ENCODE results near the gene IL31RA. TPM values are rescaled to one million over a fixed set of nuclear protein-coding genes. Genes with fewer than 3 reads are reported as not detected.
A peak's percentile ranks its signal among the peaks of the same experiment; 100 is the strongest.

The IL31RA gene
- total and polyA plus RNA-seq, 2 of the 13 experiments (the other 11 are each of a cell fraction or from before 2014, with no cell fraction given), result not detected

DNA sequence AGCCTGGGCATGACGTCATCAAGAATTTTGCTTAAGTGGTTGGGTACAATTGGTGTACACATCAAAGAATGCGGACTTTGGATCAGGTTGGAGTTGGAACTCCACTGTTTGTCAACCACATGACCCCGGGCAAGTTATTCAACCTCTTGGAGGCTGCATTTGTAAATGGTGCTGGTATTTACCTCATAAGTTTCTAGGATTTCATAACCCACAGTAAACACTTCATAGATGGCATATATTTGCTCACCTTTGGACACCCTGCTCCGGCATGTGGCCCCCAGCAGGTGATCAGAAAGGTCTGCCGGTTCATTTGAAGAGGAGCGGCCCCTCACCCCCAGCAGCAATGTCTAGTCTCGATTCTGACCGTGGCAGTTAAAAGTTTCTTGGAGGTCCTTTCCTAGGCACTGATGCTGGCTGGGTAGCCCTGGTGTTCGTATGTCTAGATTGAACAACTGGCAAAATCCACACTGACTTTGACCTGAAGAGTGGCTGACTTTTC, 83.0 kb downstream of the IL31RA start (continued):
- TF ChIP-seq SRSF9 (IDR thresholded peaks at IDR 0.05; ENCODE audit: borderline replicate concordance, insufficient read depth, low read depth, low read length, poor library complexity, severe bottlenecking) (no peak), ZNF263 (CRISPR knock-in tag; IDR thresholded peaks at IDR 0.05) (no peak), GZF1 (CRISPR knock-in tag; IDR thresholded peaks at IDR 0.05) (peak; percentile 59; the same call in 1 of the 2 replicates), MED13 (CRISPR knock-in tag; IDR thresholded peaks at IDR 0.05) (peak; percentile 86), ZSCAN25 (CRISPR knock-in tag; IDR thresholded peaks at IDR 0.05) (peak; percentile 76; the same call in 1 of the 2 replicates), HNRNPK (IDR thresholded peaks at IDR 0.05; ENCODE audit: low read depth, low read length, poor library complexity, severe bottlenecking) (no peak), ZNF510 (CRISPR knock-in tag; IDR thresholded peaks at IDR 0.05; ENCODE audit: low read depth) (peak; percentile 87; the same call in 1 of the 2 replicates), CREM (IDR thresholded peaks at IDR 0.05) (peak; percentile 97), CREM (CRISPR knock-in tag; IDR thresholded peaks at IDR 0.05) (no peak), MAFK (conservative IDR thresholded peaks at IDR 0.05 in 1 of 2, IDR thresholded peaks at IDR 0.05 in 1 of 2; ENCODE audit: low read length in 2 of 2) (no peak; a peak in 1 of 4 replicates), ZSCAN29 (CRISPR knock-in tag; conservative IDR thresholded peaks at IDR 0.05) (peak; percentile 71), ZNF562 (CRISPR knock-in tag; IDR thresholded peaks at IDR 0.05; ENCODE audit: borderline replicate concordance) (no peak), GATA4 (IDR thresholded peaks at IDR 0.05; ENCODE audit: borderline replicate concordance, low read depth) (peak; percentile 84; the same call in 1 of the 2 replicates), MBD4 (IDR thresholded peaks at IDR 0.05; ENCODE audit: borderline replicate concordance, low read length) (peak; percentile 93), CC2D1A (CRISPR knock-in tag; IDR thresholded peaks at IDR 0.05) (no peak), ZNF501 (CRISPR knock-in tag; IDR thresholded peaks at IDR 0.05) (peak; percentile 87), ZMYM2 (CRISPR knock-in tag; IDR thresholded peaks at IDR 0.05) (peak; percentile 88)
- TF ChIP-seq, protein P1, sequence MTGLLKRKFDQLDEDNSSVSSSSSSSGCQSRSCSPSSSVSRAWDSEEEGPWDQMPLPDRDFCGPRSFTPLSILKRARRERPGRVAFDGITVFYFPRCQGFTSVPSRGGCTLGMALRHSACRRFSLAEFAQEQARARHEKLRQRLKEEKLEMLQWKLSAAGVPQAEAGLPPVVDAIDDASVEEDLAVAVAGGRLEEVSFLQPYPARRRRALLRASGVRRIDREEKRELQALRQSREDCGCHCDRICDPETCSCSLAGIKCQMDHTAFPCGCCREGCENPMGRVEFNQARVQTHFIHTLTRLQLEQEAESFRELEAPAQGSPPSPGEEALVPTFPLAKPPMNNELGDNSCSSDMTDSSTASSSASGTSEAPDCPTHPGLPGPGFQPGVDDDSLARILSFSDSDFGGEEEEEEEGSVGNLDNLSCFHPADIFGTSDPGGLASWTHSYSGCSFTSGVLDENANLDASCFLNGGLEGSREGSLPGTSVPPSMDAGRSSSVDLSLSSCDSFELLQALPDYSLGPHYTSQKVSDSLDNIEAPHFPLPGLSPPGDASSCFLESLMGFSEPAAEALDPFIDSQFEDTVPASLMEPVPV (CRISPR knock-in tag; IDR thresholded peaks at IDR 0.05), result peak; percentile 62; the same call in 1 of the 2 replicates
- TF ChIP-seq, protein P2, sequence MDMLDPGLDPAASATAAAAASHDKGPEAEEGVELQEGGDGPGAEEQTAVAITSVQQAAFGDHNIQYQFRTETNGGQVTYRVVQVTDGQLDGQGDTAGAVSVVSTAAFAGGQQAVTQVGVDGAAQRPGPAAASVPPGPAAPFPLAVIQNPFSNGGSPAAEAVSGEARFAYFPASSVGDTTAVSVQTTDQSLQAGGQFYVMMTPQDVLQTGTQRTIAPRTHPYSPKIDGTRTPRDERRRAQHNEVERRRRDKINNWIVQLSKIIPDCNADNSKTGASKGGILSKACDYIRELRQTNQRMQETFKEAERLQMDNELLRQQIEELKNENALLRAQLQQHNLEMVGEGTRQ (IDR thresholded peaks at IDR 0.05; ENCODE audit: low read depth, low read length), result peak; percentile 49; the same call in 1 of the 2 replicates
- TF ChIP-seq, protein P2 (CRISPR knock-in tag; IDR thresholded peaks at IDR 0.05; ENCODE audit: borderline replicate concordance), result peak; percentile 79
- TF ChIP-seq, protein P3, sequence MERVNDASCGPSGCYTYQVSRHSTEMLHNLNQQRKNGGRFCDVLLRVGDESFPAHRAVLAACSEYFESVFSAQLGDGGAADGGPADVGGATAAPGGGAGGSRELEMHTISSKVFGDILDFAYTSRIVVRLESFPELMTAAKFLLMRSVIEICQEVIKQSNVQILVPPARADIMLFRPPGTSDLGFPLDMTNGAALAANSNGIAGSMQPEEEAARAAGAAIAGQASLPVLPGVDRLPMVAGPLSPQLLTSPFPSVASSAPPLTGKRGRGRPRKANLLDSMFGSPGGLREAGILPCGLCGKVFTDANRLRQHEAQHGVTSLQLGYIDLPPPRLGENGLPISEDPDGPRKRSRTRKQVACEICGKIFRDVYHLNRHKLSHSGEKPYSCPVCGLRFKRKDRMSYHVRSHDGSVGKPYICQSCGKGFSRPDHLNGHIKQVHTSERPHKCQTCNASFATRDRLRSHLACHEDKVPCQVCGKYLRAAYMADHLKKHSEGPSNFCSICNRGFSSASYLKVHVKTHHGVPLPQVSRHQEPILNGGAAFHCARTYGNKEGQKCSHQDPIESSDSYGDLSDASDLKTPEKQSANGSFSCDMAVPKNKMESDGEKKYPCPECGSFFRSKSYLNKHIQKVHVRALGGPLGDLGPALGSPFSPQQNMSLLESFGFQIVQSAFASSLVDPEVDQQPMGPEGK (CRISPR knock-in tag; IDR thresholded peaks at IDR 0.05), result peak; percentile 100

Data from HepG2 (cell line).